GM13977 (cell line): Measurements from ENCODE around the gene RTP4.

ENCODE experiments used
- DNase-seq: peaks from one replicate; pipeline ENCODE4 v3.0.0; 2012; ENCODE audit warnings: low spot score
- CTCF ChIP-seq: IDR thresholded peaks from 2 replicates; pipeline ENCODE4 v1.5.1; 2012; ENCODE audit warnings: mild to moderate bottlenecking, control low read depth; ENCODE audit not compliant: insufficient read depth; ENCODE audit errors: extremely low read depth, missing control alignments
- in situ Hi-C: fragments of 300-500 bp; cut with MboI; formaldehyde crosslinking; loops from one replicate; pipeline ENCODE4 v1.12.0; 2022; ENCODE audit warnings: low sequenced_read_pairs, low pct_unique_long_range_greater_than_20kb, mixed read lengths, inconsistent platforms; ENCODE audit not compliant: unreplicated experiment

RTP4 gene

GRCh38 chr3:187367561-187368103 lies 553 bp upstream of the RTP4 start:
- in situ Hi-C loops: no loop called here
- TF ChIP-seq CTCF: no peak
- DNase-seq: no peak

GRCh38 chr3:187369089-187369447 lies 883 bp downstream of the RTP4 start:
- DNase-seq: peak; percentile 41
- in situ Hi-C loops: no loop called here
- TF ChIP-seq CTCF: no peak

- no peak for DNase-seq
- TF ChIP-seq CTCF: no peak
- in situ Hi-C loops: no loop called here
These were observed 1.9 kb downstream of the RTP4 start for GRCh38 chr3:187370051-187370450.

GRCh38 chr3:187375581-187375980 lies 7.4 kb downstream of the RTP4 start:
- no peak for TF ChIP-seq CTCF
- no peak for DNase-seq
- in situ Hi-C loops: no loop called here

GRCh38 chr3:187377842-187378241 lies 9.7 kb downstream of the RTP4 start:
- TF ChIP-seq CTCF: no peak
- no peak for DNase-seq
- in situ Hi-C loops: no loop called here

GRCh38 chr3:187382609-187383151 lies 14.5 kb downstream of the RTP4 start:
- no peak for DNase-seq
- in situ Hi-C loops: no loop called here
- no peak for TF ChIP-seq CTCF
